Endothelial cell of umbilical vein (primary cell): ENCODE results near the gene TFAP2A. TPM values are rescaled to one million over a fixed set of nuclear protein-coding genes. Genes with fewer than 3 reads are reported as not detected.

Experiments used
- BruUV-seq: library from RNA; stranded (reverse); fragments of 400-500 nt; replicated peaks from 2 replicates; lab custom pipeline; 2021; lab: Mats Ljungman, UMichigan
- CTCF ChIA-PET: fragments of 300-600, 350-600 bp; sonication (Branson Sonifier 250); formaldehyde crosslinking; loops from one replicate; lab custom pipeline; 2021; ENCODE audit warnings: antibody characterized with exemption, inconsistent platforms; lab: Charles Lee
- POLR2A ChIA-PET: fragments of 300-600, 350-600 bp; sonication (Branson Sonifier 250); formaldehyde crosslinking; loops from one replicate; lab custom pipeline; 2021; ENCODE audit warnings: antibody characterized with exemption, inconsistent platforms; lab: Charles Lee
- DNase-seq: peaks from one replicate; pipeline ENCODE4 v3.0.0-alpha.2; 2011; ENCODE audit warnings: low read depth, low spot score
- FAIRE-seq: peaks from 2 replicates; lab custom pipeline; 2011; peaks lifted over from hg19 to GRCh38; lab: Jason Lieb, UNC
- H2AFZ ChIP-seq: 2 replicates; pipeline ENCODE4 v1.6.0; 2012; ENCODE audit warnings: low read depth, low read length, control low read depth, inconsistent platforms
- H3K27ac ChIP-seq: 2 replicates; pipeline ENCODE4 v1.5.1; 2011; ENCODE audit warnings: low read depth, mild to moderate bottlenecking, control low read depth, low read length, moderate library complexity; ENCODE audit not compliant: insufficient read depth
- H3K27me3 ChIP-seq, 2 experiments: 2 replicates each; pipeline versions ENCODE4 v1.6.0 to v1.6.1; 2011; ENCODE audit warnings: low read length in 2 of 2, mixed read lengths in 1 of 2; ENCODE audit not compliant: control insufficient read depth in 2 of 2, insufficient read depth in 2 of 2
- H3K36me3 ChIP-seq, 2 experiments: 2 replicates in 1 of 2; 3 replicates in 1 of 2; pipeline ENCODE4 v1.5.1; 2011; ENCODE audit warnings: low read length in 2 of 2, mild to moderate bottlenecking in 1 of 2, moderate library complexity in 1 of 2; ENCODE audit not compliant: control insufficient read depth in 2 of 2, insufficient read depth in 2 of 2; ENCODE audit errors: extremely low read depth in 1 of 2
- H3K4me1 ChIP-seq: 3 replicates; pipeline ENCODE4 v1.5.1; 2011; ENCODE audit warnings: mild to moderate bottlenecking, low read length; ENCODE audit not compliant: control insufficient read depth, insufficient read depth; ENCODE audit errors: extremely low read depth
- H3K4me2 ChIP-seq: 2 replicates; pipeline ENCODE4 v1.6.1; 2011; ENCODE audit warnings: low read length, control low read depth, mixed read lengths; ENCODE audit not compliant: insufficient read depth
- H3K4me3 ChIP-seq, 3 experiments: fragments of 200-600 bp in 1 of 3; sonication (generic), shearing (Covaris generic) in 1 of 3; replicated peaks in 1 of 3; 2 replicates each; pipeline ENCODE4 v1.5.1; 2011 to 2016; ENCODE audit warnings: control low read depth in 3 of 3, low read length in 3 of 3, mild to moderate bottlenecking in 2 of 3, inconsistent platforms in 1 of 3, low read depth in 1 of 3, moderate library complexity in 1 of 3; ENCODE audit not compliant: insufficient read depth in 1 of 3
- H3K79me2 ChIP-seq: 2 replicates; pipeline ENCODE4 v1.6.0; 2012; ENCODE audit warnings: low read length, inconsistent platforms; ENCODE audit not compliant: control insufficient read depth, insufficient read depth
- H3K9ac ChIP-seq: replicated peaks from 2 replicates; pipeline ENCODE3; 2011; ENCODE audit warnings: low read length, control low read depth; ENCODE audit not compliant: insufficient read depth; ENCODE audit errors: extremely low read depth
- H3K9me1 ChIP-seq: replicated peaks from 3 replicates; pipeline ENCODE4 v1.6.0; 2011; ENCODE audit warnings: mild to moderate bottlenecking, low read length; ENCODE audit not compliant: control insufficient read depth, insufficient read depth; ENCODE audit errors: extremely low read depth
- H3K9me3 ChIP-seq: replicated peaks from 2 replicates; pipeline ENCODE4 v1.5.1; 2012; ENCODE audit warnings: low read length, inconsistent platforms; ENCODE audit not compliant: control insufficient read depth, insufficient read depth
- H4K20me1 ChIP-seq: replicated peaks from 2 replicates; pipeline ENCODE3; 2011; ENCODE audit warnings: mild to moderate bottlenecking, low read length; ENCODE audit not compliant: control insufficient read depth, insufficient read depth; ENCODE audit errors: extremely low read depth
- EZH2 ChIP-seq: IDR thresholded peaks from 2 replicates; pipeline ENCODE4 v1.6.1; 2012; ENCODE audit warnings: borderline replicate concordance, low read depth, mild to moderate bottlenecking, moderate library complexity, low read length, inconsistent platforms; ENCODE audit not compliant: severe bottlenecking
- FOS ChIP-seq: IDR thresholded peaks from 2 replicates; pipeline ENCODE4 v1.6.1; 2011; ENCODE audit warnings: mild to moderate bottlenecking, low read length, moderate library complexity, borderline replicate concordance; ENCODE audit not compliant: insufficient read depth
- MYC ChIP-seq: IDR thresholded peaks from one replicate; pipeline ENCODE4 v1.6.1; 2011; ENCODE audit warnings: mild to moderate bottlenecking, low read depth, low read length
- POLR2AphosphoS5 ChIP-seq: IDR thresholded peaks from 2 replicates; pipeline ENCODE4 v1.6.1; 2012; ENCODE audit warnings: low read depth, mild to moderate bottlenecking, control low read depth, low read length, moderate library complexity; ENCODE audit not compliant: insufficient read depth
- dilution Hi-C: fragments of 300-500 bp; cut with MboI; formaldehyde crosslinking; loops from one replicate; pipeline ENCODE4 v1.15.0; 2019; ENCODE audit warnings: low sequenced_read_pairs; ENCODE audit not compliant: extremely low pct_ligation_motif_present
- intact Hi-C: fragments of 100-400 bp; cut with micrococcal nuclease; formaldehyde crosslinking; loops from one replicate; pipeline ENCODE4 v1.10.0; 2022
- polyA plus RNA-seq, 4 experiments: library from polyadenylated mRNA; depleted of rRNA in 3 of 4; stranded (reverse) in 3 of 4; unstranded in 1 of 4; fragments of >200 nt; gene quantifications; 2 replicates each; pipeline versions ENCODE4 v1.2.1 to v1.2.3, GENCODE V29; 2011 to 2012; ENCODE audit warnings: missing spikeins in 1 of 4
- total RNA-seq: library from RNA; stranded (reverse); gene quantifications from 2 replicates; pipeline ENCODE4 v1.2.3, GENCODE V29; 2021

Gene TFAP2A
- total and polyA plus RNA-seq, 2 donors (not counting 3 experiments of a cell fraction or from before 2014, with no cell fraction given) = 0.06 TPM; not detected in 1

GRCh38 chr6:10412461-10413261, 2.2 kb downstream of the TFAP2A start:
- H3K4me3 ChIP-seq = peak overlapping the region in 1 of 3 experiments; percentile 50
- H3K27me3 ChIP-seq = peaks cover 76 to 97% of the 10 kb centered on the region in 2 experiments
- CTCF ChIA-PET = interaction anchor here (0.9 to 1.5 kb wide), 4 partner anchors 11 to 1429 kb away, joined by 3 to 4 read pairs (median 3); no protein-coding TSS in a partner anchor
- DNase-seq (no peak), FAIRE-seq (no peak)
- TF ChIP-seq MYC = no peak
- no peak for TF ChIP-seq FOS
- peak; percentile 98 for TF ChIP-seq EZH2
- H4K20me1 ChIP-seq = no peaks in the 10 kb centered on the region
- H3K9me3 ChIP-seq = no peaks in the 10 kb centered on the region
- H3K79me2 ChIP-seq = no peaks in the 10 kb centered on the region
- no peaks in the 10 kb centered on the region for H3K9me1 ChIP-seq
- no TSS peak for BruUV-seq
- H3K9ac ChIP-seq = no peak overlapping the region
- POLR2A ChIA-PET = no interaction called here
- H2AFZ ChIP-seq = peak overlapping the region; percentile 34
- H3K27ac ChIP-seq = no peak overlapping the region
- H3K4me2 ChIP-seq = peak overlapping the region; percentile 49
- H3K4me1 ChIP-seq = peaks cover 9% of the 10 kb centered on the region
- intact Hi-C loops (no loop called here), dilution Hi-C loops (no loop called here)
- H3K36me3 ChIP-seq = no peaks in the 10 kb centered on the region

DNA sequence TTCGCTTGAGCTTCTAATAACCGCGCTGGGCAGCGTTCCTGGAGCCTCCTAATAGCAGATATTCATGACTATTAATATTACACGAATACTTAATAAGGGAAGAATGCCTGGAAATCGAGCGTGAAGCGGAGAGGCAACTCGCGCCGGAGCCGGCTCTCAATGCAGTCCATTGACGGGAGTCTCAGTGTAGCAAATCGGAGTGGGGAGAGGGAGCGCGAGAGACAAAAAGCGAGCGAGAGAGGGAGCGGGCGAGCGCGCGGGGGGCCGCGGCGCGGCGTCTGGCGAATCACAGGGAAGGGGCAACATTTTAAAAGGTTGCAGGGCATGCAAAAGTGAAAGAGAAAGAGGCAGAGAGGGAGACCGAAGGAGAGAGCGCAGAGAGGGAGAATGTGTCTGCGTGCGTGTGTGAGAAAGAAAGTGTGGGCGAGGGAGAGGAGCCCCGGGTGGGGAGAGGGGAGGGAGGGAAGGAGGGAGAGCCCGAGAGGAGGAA, 2.9 kb downstream of the TFAP2A start:
- CTCF ChIA-PET = interaction anchor here (1.2 to 1.5 kb wide), 2 partner anchors 18 to 1429 kb away, joined by 3 to 4 read pairs; no protein-coding TSS in a partner anchor
- intact Hi-C loops = no loop called here
- TF ChIP-seq FOS (no peak), POLR2AphosphoS5 (no peak), MYC (no peak)

More for the DNA sequence above, 2.9 kb downstream of the TFAP2A start:
- Histone ChIP-seq H4K20me1 (no peaks in the 10 kb centered on the region), H3K9ac (no peak overlapping the region), H3K9me1 (no peaks in the 10 kb centered on the region), H3K36me3 (no peaks in the 10 kb centered on the region), H3K27me3 (peaks cover 76 to 97% of the 10 kb centered on the region in 2 experiments), H3K79me2 (no peaks in the 10 kb centered on the region), H3K4me1 (peaks cover 9% of the 10 kb centered on the region), H3K27ac (no peak overlapping the region), H2AFZ (peak overlapping the region; percentile 68), H3K4me2 (peak overlapping the region; percentile 66), H3K4me3 (peak overlapping the region; percentile 50 to 65 (median 63)), H3K9me3 (no peaks in the 10 kb centered on the region)
- DNase-seq (peak; percentile 64), FAIRE-seq (peak; percentile 62)
- dilution Hi-C loops = no loop called here
- BruUV-seq = no TSS peak
- POLR2A ChIA-PET = no interaction called here
